Heart left ventricle (tissue), 16 donors: ENCODE data around the gene NDUFV1. TPM values are rescaled to one million over a fixed set of nuclear protein-coding genes. Genes with fewer than 3 reads are reported as not detected.
"Not testable (repeated sequence)": the region's sequence is repeated elsewhere in the genome, so short reads cannot be mapped to it uniquely, and the experiment has no call there.

ENCODE experiments used
- ATAC-seq, 4 donors: fragments of 200-7000 bp; cut with Tn5 transposase; one replicate each; pipeline ENCODE4 v1.9.1; 2020 to 2022; ENCODE audit warnings: moderate library complexity in 4 of 4, mild to moderate bottlenecking in 3 of 4, moderate number of reproducible peaks in 1 of 4
- DNase-seq, 5 donors: peaks; one replicate each; pipeline ENCODE4 v3.0.0-alpha.2; 2020
- H3K27ac ChIP-seq, 12 donors: fragments of 200-600 bp; sonication (generic) in 4 of 12; one replicate each; pipeline versions ENCODE4 v1.5.0 to v1.8.0; 2016 to 2022; ENCODE audit warnings: mild to moderate bottlenecking in 2 of 12
- H3K27me3 ChIP-seq, 9 donors: fragments of 200-600 bp; sonication (generic) in 2 of 9; one replicate each; pipeline versions ENCODE4 v1.5.1 to v1.8.0; 2016 to 2022; ENCODE audit warnings: mild to moderate bottlenecking in 3 of 9
- H3K36me3 ChIP-seq, 9 donors: fragments of 200-600 bp; sonication (generic) in 2 of 9; one replicate each; pipeline versions ENCODE4 v1.5.0 to v1.8.0; 2018 to 2022; ENCODE audit warnings: mild to moderate bottlenecking in 2 of 9
- H3K4me1 ChIP-seq, 12 donors: fragments of 200-600 bp; sonication (generic) in 4 of 12; one replicate each; pipeline versions ENCODE4 v1.5.0 to v1.8.0; 2016 to 2022; ENCODE audit warnings: mild to moderate bottlenecking in 3 of 12
- H3K4me3 ChIP-seq, 12 donors: fragments of 200-600 bp; sonication (generic) in 4 of 12; one replicate each; pipeline versions ENCODE4 v1.5.0 to v1.8.0; 2017 to 2022; ENCODE audit warnings: mild to moderate bottlenecking in 9 of 12, moderate library complexity in 4 of 12
- H3K9me3 ChIP-seq, 12 donors: fragments of 200-600 bp; sonication (generic) in 4 of 12; one replicate each; pipeline versions ENCODE4 v1.5.0 to v1.8.0; 2016 to 2022; ENCODE audit warnings: mild to moderate bottlenecking in 1 of 12
- CTCF ChIP-seq, 12 donors: fragments of 200-600 bp; sonication (generic) in 4 of 12; IDR thresholded peaks; one replicate each; pipeline versions ENCODE4 v1.5.0 to v1.8.0; 2018 to 2022; ENCODE audit warnings: antibody characterized with exemption in 12 of 12, mild to moderate bottlenecking in 5 of 12
- POLR2A ChIP-seq, 2 donors: fragments of 450-650 bp; IDR thresholded peaks; one replicate each; pipeline ENCODE4 v1.6.1; 2017; ENCODE audit warnings: antibody characterized with exemption in 2 of 2, mild to moderate bottlenecking in 2 of 2, moderate library complexity in 2 of 2
- WGBS, 4 donors: extraction: QIAGEN DNeasy Blood & Tissue Kit in 2 of 4; methylation state at CpG; one replicate each; pipeline versions ENCODE4 v1.1.5 to v1.1.7; 2013 to 2018; 5-methylcytosine and 5-hydroxymethylcytosine counted together
- intact Hi-C, 10 donors: fragments of 100-400 bp; cut with DNase I; formaldehyde crosslinking; loops; one replicate each; pipeline versions ENCODE4 v1.11.1 to v1.14.2; 2022
- polyA plus RNA-seq, 2 donors: library from polyadenylated mRNA; stranded (reverse); fragments of 200-250 nt; gene quantifications; one replicate each; pipeline ENCODE4 v1.2.3, GENCODE V29; 2013
- total RNA-seq, 9 donors: library from RNA; depleted of rRNA in 2 of 9; stranded (reverse); fragments of >200 nt in 2 of 9; fragmentation: NEBNext Ultra II Directional in 3 of 9; extraction: Animal tissue kit (Norgen Biotek cat#: 25700) in 3 of 9; gene quantifications; one replicate each; pipeline versions ENCODE4 v1.1.0 to v1.2.4, GENCODE V29; 2016 to 2023
- donor health status: ischemic (EF 13 %, LVEDD 7.1; RV severe dilation, severe dysfunction).
- donor health status: healthy with polysubstance abuse.
- donor health status: DM: no; HTN: yes; CAD: no.
- donor health status: DM: no; HTN: no; CAD: no.
- donor health status: ischemic (EF 25% LVEDD 6.9; RV normal size, moderate dysfunction).
- donor health status: ischemic (EF 25% LVEDD 5.7; RV mildly dilated, moderate dysfunction).
- donor health status: healthy.
- donor health status: DM: yes; HTN: yes; CAD: no.
- donor health status: ischemic (EF 35%, LVEDD 5.7; RV mildly dilated, moderate dysfunction).
- donor health status: nonischemic (EF 11% LVEDD 7.7; RV severe dilation, severe dysfunction).
- donor health status: DM: yes; HTN: yes; CAD: no.
- donor health status: PGD.
- donor health status: ischemic (EF 29% LVEDD 5.4; RV normal size, mild dysfunction).
- donor health status: nonischemic (EF 23%, LVEDD 6.1; RV moderate dilation, normal function).

NDUFV1 gene
- total and polyA plus RNA-seq, 11 donors, result 340 to 897 (median 540) TPM

GRCh38 chr11:67562963-67563704 lies 43.6 kb upstream of the NDUFV1 start:
- no peak for ATAC-seq
- no peak overlapping the region for H3K4me3 ChIP-seq
- WGBS, 4 donors, result 66 to 69% (median 67%) methylated on average over 10 of the region's 10 CpGs
- peak overlapping the region in 10 of 12 donors; percentile 52 to 83 (median 66) for H3K27ac ChIP-seq
- no peak for DNase-seq
- H3K4me1 ChIP-seq, result peaks cover 0 to 23% (median 15%) of the 10 kb centered on the region in 12 donors
- no peak for TF ChIP-seq CTCF (IDR thresholded peaks at IDR 0.05)
- TF ChIP-seq POLR2A (IDR thresholded peaks at IDR 0.05), result no peak
- H3K36me3 ChIP-seq, result no peaks in the 10 kb centered on the region
- no peaks in the 10 kb centered on the region for H3K9me3 ChIP-seq
- intact Hi-C loops, result no loop called here
- no peaks in the 10 kb centered on the region for H3K27me3 ChIP-seq

GRCh38 chr11:67563705-67564114 lies 43.0 kb upstream of the NDUFV1 start:
- intact Hi-C loops, H3K27me3 ChIP-seq, H3K4me3 ChIP-seq, H3K36me3 ChIP-seq, H3K9me3 ChIP-seq: not testable (repeated sequence)
- H3K27ac ChIP-seq, result peak overlapping the region in 11 of 12 donors; percentile 49 to 83 (median 65)
- DNase-seq, result peak in 4 of 5 donors; percentile 53 to 90 (median 72)
- ATAC-seq, result peak; percentile 52 to 87 (median 86)
- WGBS, 4 donors, result 14 to 32% (median 17%) methylated on average over 11 of the region's 11 CpGs
- H3K4me1 ChIP-seq, result peaks cover 0 to 21% (median 13%) of the 10 kb centered on the region in 12 donors

GRCh38 chr11:67564230-67564629 lies 42.5 kb upstream of the NDUFV1 start:
- no peak for ATAC-seq
- Histone ChIP-seq H3K9me3 (no peaks in the 10 kb centered on the region), H3K27ac (peak overlapping the region in 10 of 12 donors; percentile 29 to 83 (median 55)), H3K4me1 (peaks cover 0 to 19% (median 11%) of the 10 kb centered on the region in 12 donors), H3K27me3 (no peaks in the 10 kb centered on the region), H3K36me3 (no peaks in the 10 kb centered on the region), H3K4me3 (no peak overlapping the region)
- no peak for TF ChIP-seq POLR2A (IDR thresholded peaks at IDR 0.05)
- no peak for TF ChIP-seq CTCF (IDR thresholded peaks at IDR 0.05)
- WGBS, 4 donors, result 85 to 92% (median 90%) methylated on average over 4 of the region's 4 CpGs
- DNase-seq, result no peak
- intact Hi-C loops, result no loop called here

- H3K27me3 ChIP-seq, result peaks cover 0 to 20% (median 0%) of the 10 kb centered on the region in 9 donors
- ATAC-seq (no peak), DNase-seq (no peak)
- WGBS, 4 donors, result 50 to 58% (median 52%) methylated on average over 6 of the region's 6 CpGs
- intact Hi-C loops, result loop anchor here in 3 of 10 donors (5.0 to 10.0 kb wide), 3 partner anchors 83 to 93 kb away; partner anchors contain the start of gene ACY3 (in 1 of the 3)
- H3K4me1 ChIP-seq, result no peaks in the 10 kb centered on the region
- no peak overlapping the region for H3K4me3 ChIP-seq
- no peak overlapping the region for H3K27ac ChIP-seq
- H3K9me3 ChIP-seq, result no peaks in the 10 kb centered on the region
- TF ChIP-seq CTCF (IDR thresholded peaks at IDR 0.05) (no peak), POLR2A (IDR thresholded peaks at IDR 0.05) (no peak)
- no peaks in the 10 kb centered on the region for H3K36me3 ChIP-seq
Measured at GRCh38 chr11:67571443-67571842, 35.3 kb upstream of the NDUFV1 start.
